GM23248 (cell line): ENCODE results near the gene TLK1. TPM values are rescaled to one million over a fixed set of nuclear protein-coding genes. Genes with fewer than 3 reads are reported as not detected.

Experiments used
- DNase-seq: peaks from one replicate; pipeline ENCODE4 v3.0.0-alpha.2; 2015
- H2AFZ ChIP-seq: fragments of 200-600 bp; sonication (generic); 2 replicates; pipeline ENCODE4 v1.6.1; 2016; ENCODE audit warnings: antibody characterized with exemption
- H3F3A ChIP-seq: fragments of 200-600 bp; sonication (generic); 2 replicates; pipeline ENCODE4 v1.6.1; 2016; ENCODE audit warnings: mild to moderate bottlenecking, antibody characterized with exemption, mixed run types; ENCODE audit not compliant: insufficient read depth
- H3K27ac ChIP-seq: fragments of 200-600 bp; sonication (generic); 2 replicates; pipeline ENCODE4 v1.5.1; 2016; ENCODE audit warnings: mild to moderate bottlenecking
- H3K27me3 ChIP-seq: fragments of 200-600 bp; sonication (generic); replicated peaks from 2 replicates; pipeline ENCODE4 v1.6.1; 2016; ENCODE audit warnings: mild to moderate bottlenecking; ENCODE audit not compliant: insufficient read depth
- H3K36me3 ChIP-seq: fragments of 200-600 bp; sonication (generic); 2 replicates; pipeline ENCODE4 v1.6.1; 2016; ENCODE audit warnings: low read depth, mild to moderate bottlenecking
- H3K4me1 ChIP-seq: fragments of 200-600 bp; sonication (generic); 2 replicates; pipeline ENCODE4 v1.6.1; 2016; ENCODE audit warnings: mild to moderate bottlenecking; ENCODE audit not compliant: insufficient read depth
- H3K4me2 ChIP-seq: fragments of 200-600 bp; sonication (generic); one replicate; pipeline ENCODE4 v1.6.1; 2016; ENCODE audit warnings: mild to moderate bottlenecking; ENCODE audit not compliant: unreplicated experiment
- H3K4me3 ChIP-seq: fragments of 200-600 bp; sonication (generic); 2 replicates; pipeline ENCODE4 v1.5.1; 2016; ENCODE audit warnings: mild to moderate bottlenecking
- H3K79me2 ChIP-seq: fragments of 200-600 bp; sonication (generic); 2 replicates; pipeline ENCODE4 v1.6.1; 2016; ENCODE audit warnings: mild to moderate bottlenecking; ENCODE audit not compliant: insufficient read depth
- H3K9ac ChIP-seq: fragments of 200-600 bp; sonication (generic); 2 replicates; pipeline ENCODE4 v1.6.1; 2016; ENCODE audit warnings: mild to moderate bottlenecking
- H3K9me2 ChIP-seq: fragments of 200-600 bp; sonication (generic); 2 replicates; pipeline ENCODE4 v1.6.1; 2016; ENCODE audit warnings: mixed run types, mild to moderate bottlenecking, moderate library complexity; ENCODE audit not compliant: insufficient read depth
- H3K9me3 ChIP-seq: fragments of 200-600 bp; sonication (generic); one replicate; pipeline ENCODE4 v1.6.1; 2017; ENCODE audit warnings: low read depth
- H4K20me1 ChIP-seq: fragments of 200-600 bp; sonication (generic); 2 replicates; pipeline ENCODE4 v1.6.0; 2016; ENCODE audit not compliant: insufficient read depth
- EZH2 ChIP-seq: fragments of 200-600 bp; sonication (generic); IDR thresholded peaks from 2 replicates; pipeline ENCODE4 v1.6.1; 2018; ENCODE audit warnings: antibody characterized with exemption, mild to moderate bottlenecking; ENCODE audit not compliant: insufficient read depth, poor library complexity, severe bottlenecking
- EZH2phosphoT487 ChIP-seq: fragments of 200-600 bp; sonication (generic); IDR thresholded peaks from 2 replicates; pipeline ENCODE4 v1.6.1; 2018; ENCODE audit warnings: antibody characterized with exemption, moderate library complexity, mild to moderate bottlenecking, low read depth; ENCODE audit not compliant: insufficient read depth
- WGBS, 2 experiments: methylation state at CpG; one replicate each; pipeline ENCODE4 v1.1.6; 2015 to 2017; ENCODE audit warnings: low lambda C conversion rate in 2 of 2, low coverage in 1 of 2; ENCODE audit errors: missing lambda C conversion rate in 2 of 2; 5-methylcytosine and 5-hydroxymethylcytosine counted together
- in situ Hi-C: fragments of 300-500 bp; cut with MboI; formaldehyde crosslinking; loops from 2 replicates; pipeline ENCODE4 v1.15.0; 2020
- polyA plus RNA-seq: library from polyadenylated mRNA; unstranded; fragments of >200 nt; fragmentation: Nextera tagmentation; extraction: Ambion mirVana; gene quantifications from 2 replicates; pipeline ENCODE4 v1.2.1, GENCODE V29; 2016
- total RNA-seq: library from RNA; depleted of rRNA; stranded (reverse); fragments of >200 nt; shearing (Covaris generic); gene quantifications from 2 replicates; pipeline ENCODE4 v1.2.3, GENCODE V29; 2014

TLK1 gene
- total and polyA plus RNA-seq, 2 experiments from 2014 or later = 9.6 to 25.6 TPM

GRCh38 chr2:171187819-171188218 lies 27.1 kb upstream of the TLK1 start:
- Histone ChIP-seq H4K20me1 (no peaks in the 10 kb centered on the region), H3K9me3 (no peaks in the 10 kb centered on the region), H3K27ac (no peak overlapping the region), H3K4me1 (peaks cover 16% of the 10 kb centered on the region), H3K9me2 (no peaks in the 10 kb centered on the region), H3F3A (peaks cover 19% of the 10 kb centered on the region), H3K4me3 (no peak overlapping the region), H3K4me2 (no peak overlapping the region), H2AFZ (no peak overlapping the region), H3K79me2 (no peaks in the 10 kb centered on the region), H3K9ac (no peak overlapping the region), H3K27me3 (no peaks in the 10 kb centered on the region), H3K36me3 (no peaks in the 10 kb centered on the region)
- DNase-seq = no peak
- in situ Hi-C loops = no loop called here
- TF ChIP-seq EZH2 = no peak
- TF ChIP-seq EZH2phosphoT487 = no peak

GRCh38 chr2:171187177-171187576 lies 26.5 kb upstream of the TLK1 start:
- H3K4me1 ChIP-seq = peaks cover 16% of the 10 kb centered on the region
- no peaks in the 10 kb centered on the region for H3K27me3 ChIP-seq
- H3K9me2 ChIP-seq = no peaks in the 10 kb centered on the region
- H3K4me3 ChIP-seq = no peak overlapping the region
- no peak for DNase-seq
- H3K27ac ChIP-seq = no peak overlapping the region
- in situ Hi-C loops = no loop called here
- H3K79me2 ChIP-seq = no peaks in the 10 kb centered on the region
- H3K36me3 ChIP-seq = no peaks in the 10 kb centered on the region
- H3F3A ChIP-seq = peaks cover 19% of the 10 kb centered on the region
- H4K20me1 ChIP-seq = no peaks in the 10 kb centered on the region
- TF ChIP-seq EZH2 (no peak), EZH2phosphoT487 (no peak)
- 98% methylated on average over 2 of the region's 2 CpGs for WGBS, 2 experiments
- H2AFZ ChIP-seq = no peak overlapping the region
- no peak overlapping the region for H3K4me2 ChIP-seq
- H3K9me3 ChIP-seq = no peaks in the 10 kb centered on the region
- H3K9ac ChIP-seq = no peak overlapping the region

GRCh38 chr2:171185941-171186340 lies 25.2 kb upstream of the TLK1 start:
- Histone ChIP-seq H3K9me2 (no peaks in the 10 kb centered on the region), H3K79me2 (no peaks in the 10 kb centered on the region), H3F3A (peaks cover 19% of the 10 kb centered on the region), H3K9ac (peak overlapping the region; percentile 54), H3K9me3 (no peaks in the 10 kb centered on the region), H3K27ac (peak overlapping the region; percentile 77), H2AFZ (peak overlapping the region; percentile 77), H3K4me1 (peaks cover 16% of the 10 kb centered on the region), H3K36me3 (no peaks in the 10 kb centered on the region), H3K4me2 (peak overlapping the region; percentile 83), H3K27me3 (no peaks in the 10 kb centered on the region), H3K4me3 (peak overlapping the region; percentile 56), H4K20me1 (no peaks in the 10 kb centered on the region)
- TF ChIP-seq EZH2 = no peak
- no peak for TF ChIP-seq EZH2phosphoT487
- peak; percentile 90 for DNase-seq
- in situ Hi-C loops = no loop called here
- 12 to 16% methylated on average over 3 of the region's 3 CpGs for WGBS, 2 experiments

- Histone ChIP-seq H3K9ac (peak overlapping the region; percentile 14; the same call in 1 of the 2 replicates), H3K9me2 (no peaks in the 10 kb centered on the region), H3K4me3 (peak overlapping the region; percentile 56), H3K36me3 (no peaks in the 10 kb centered on the region), H3K4me1 (peaks cover 16% of the 10 kb centered on the region), H3K9me3 (no peaks in the 10 kb centered on the region), H3K4me2 (peak overlapping the region; percentile 83), H4K20me1 (no peaks in the 10 kb centered on the region), H3K27me3 (no peaks in the 10 kb centered on the region), H3K79me2 (no peaks in the 10 kb centered on the region), H3K27ac (peak overlapping the region; percentile 77), H3F3A (peaks cover 19% of the 10 kb centered on the region), H2AFZ (peak overlapping the region; percentile 77)
- in situ Hi-C loops = no loop called here
- whole genome bisulfite sequencing, 2 experiments = 83 to 90% methylated on average over 2 of the region's 2 CpGs
- TF ChIP-seq EZH2phosphoT487 = no peak
- TF ChIP-seq EZH2 = no peak
- no peak for DNase-seq
Observed at GRCh38 chr2:171185165-171185818, 24.6 kb upstream of the TLK1 start.
